ENCODE data around the gene TBC1D22A. TPM values are rescaled to one million over a fixed set of nuclear protein-coding genes. Genes with fewer than 3 reads are reported as not detected.

TBC1D22A gene
- total and polyA plus RNA-seq, 10 of the 15 experiments (the other 5 are each of a cell fraction or from before 2014, with no cell fraction given), result 0.63 to 44.7 (median 27.4) TPM

DNA sequence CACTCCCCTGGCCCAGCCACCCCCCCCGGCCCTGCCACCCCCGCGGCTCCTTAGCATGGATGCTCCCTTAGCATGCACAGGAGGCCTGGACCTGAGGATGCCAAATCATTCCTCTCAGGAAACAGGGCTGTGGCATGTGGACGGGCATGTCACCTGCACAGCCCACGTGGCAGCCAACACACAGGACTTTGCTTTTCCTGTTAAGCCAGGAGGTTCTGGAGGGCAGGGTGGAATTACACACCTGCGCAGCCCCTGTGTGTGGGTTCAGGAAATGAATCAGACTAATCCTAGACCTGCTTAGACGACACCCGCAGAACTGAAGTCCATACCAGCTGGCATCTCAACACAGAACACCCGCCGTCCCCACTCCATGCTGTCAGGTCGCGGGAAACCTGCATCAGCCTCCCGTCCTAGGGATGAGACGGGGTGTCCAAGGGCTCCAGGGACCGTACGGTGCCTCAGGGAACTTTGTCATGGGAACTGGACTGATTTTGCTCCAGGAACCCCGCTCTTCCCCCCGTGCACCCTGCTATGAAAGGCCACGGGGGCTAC is 34.6 kb upstream of the TBC1D22A start:
- WGBS (ENCODE audit: insufficient coverage, insufficient replicate concordance, low lambda C conversion rate, missing lambda C conversion rate), result 94% methylated on average over 16 of the region's 19 CpGs
- Histone ChIP-seq H3K9me3 (replicated peaks; ENCODE audit: control insufficient read depth, insufficient read depth, low read length) (no peaks in the 10 kb centered on the region), H3K9ac (ENCODE audit: control insufficient read depth, insufficient read depth, low read length) (no peak overlapping the region), H3K4me2 (ENCODE audit: control insufficient read depth, insufficient read depth) (no peak overlapping the region), H3K79me2 (ENCODE audit: control insufficient read depth, insufficient read depth, low read length) (peaks cover 13% of the 10 kb centered on the region), H3K36me3 (ENCODE audit: control insufficient read depth in 2 of 2, insufficient read depth in 2 of 2, low read length in 1 of 2) (peaks cover 3 to 13% of the 10 kb centered on the region in 2 experiments; a peak in 3 of 4 replicates), H4K20me1 (ENCODE audit: control insufficient read depth, insufficient read depth) (peaks cover 3% of the 10 kb centered on the region; the same call in 1 of the 2 replicates), H3K27ac (ENCODE audit: control insufficient read depth, insufficient read depth) (no peak overlapping the region), H3K4me1 (ENCODE audit: control insufficient read depth, insufficient read depth, low read length) (peaks cover 12% of the 10 kb centered on the region), H2AFZ (ENCODE audit: control insufficient read depth, low read depth, low read length) (no peak overlapping the region), H3K4me3 (no peak overlapping the region), H3K27me3 (replicated peaks in 1 of 2; ENCODE audit: control insufficient read depth in 2 of 2, insufficient read depth in 2 of 2, low read length in 1 of 2) (no peaks in the 10 kb centered on the region)
- intact Hi-C loops (cut with micrococcal nuclease; ENCODE audit: unreplicated experiment) (no loop called here), in situ Hi-C loops (cut with MboI) (no loop called here)
- ChIA-PET CTCF (interaction anchor here (0.6 to 1.6 kb wide), 2 partner anchors 31 to 32 kb away, joined by 3 to 5 read pairs; no protein-coding TSS in a partner anchor), RAD21 (ENCODE audit: unreplicated experiment) (no interaction called here), SMC1A (ENCODE audit: uncharacterized antibody, unreplicated experiment) (no interaction called here), POLR2A (no interaction called here)
- FAIRE-seq (no peak), DNase-seq (ENCODE audit: low read depth, low spot score) (no peak), ATAC-seq (no peak)
- TF ChIP-seq SPI1 (IDR thresholded peaks at IDR 0.05; ENCODE audit: borderline replicate concordance, insufficient read depth, low read depth, low read length) (no peak), RUNX3 (IDR thresholded peaks at IDR 0.05; ENCODE audit: low read length) (no peak), RBBP5 (conservative IDR thresholded peaks at IDR 0.05) (no peak), NFXL1 (IDR thresholded peaks at IDR 0.05; ENCODE audit: borderline replicate concordance) (no peak), PBX3 (IDR thresholded peaks at IDR 0.05; ENCODE audit: insufficient replicate concordance, low read depth, low read length) (no peak), HCFC1 (IDR thresholded peaks at IDR 0.05; ENCODE audit: low read length) (no peak), POLR2A (IDR thresholded peaks at IDR 0.05; ENCODE audit: low read depth, low read length) (no peak), MYC (IDR thresholded peaks at IDR 0.05; ENCODE audit: insufficient read depth, insufficient read length, insufficient replicate concordance, low read length, severe bottlenecking) (no peak), SUPT20H (IDR thresholded peaks at IDR 0.05; ENCODE audit: borderline replicate concordance, control insufficient read depth, low read depth, low read length) (no peak), JUND (IDR thresholded peaks at IDR 0.05; ENCODE audit: low read depth, low read length) (no peak), TARDBP (IDR thresholded peaks at IDR 0.05; ENCODE audit: borderline replicate concordance) (no peak), FOXK2 (IDR thresholded peaks at IDR 0.05) (no peak), SMC3 (IDR thresholded peaks at IDR 0.05; ENCODE audit: borderline replicate concordance, low read length) (no peak), RELA (IDR thresholded peaks at IDR 0.05; ENCODE audit: borderline replicate concordance, partially characterized antibody) (no peak), NFYA (IDR thresholded peaks at IDR 0.05; ENCODE audit: borderline replicate concordance, low read depth, low read length) (no peak), BCL11A (IDR thresholded peaks at IDR 0.05; ENCODE audit: low read depth, low read length) (no peak), E2F8 (IDR thresholded peaks at IDR 0.05; ENCODE audit: low read depth, partially characterized antibody) (no peak)
- TF ChIP-seq, protein P1, sequence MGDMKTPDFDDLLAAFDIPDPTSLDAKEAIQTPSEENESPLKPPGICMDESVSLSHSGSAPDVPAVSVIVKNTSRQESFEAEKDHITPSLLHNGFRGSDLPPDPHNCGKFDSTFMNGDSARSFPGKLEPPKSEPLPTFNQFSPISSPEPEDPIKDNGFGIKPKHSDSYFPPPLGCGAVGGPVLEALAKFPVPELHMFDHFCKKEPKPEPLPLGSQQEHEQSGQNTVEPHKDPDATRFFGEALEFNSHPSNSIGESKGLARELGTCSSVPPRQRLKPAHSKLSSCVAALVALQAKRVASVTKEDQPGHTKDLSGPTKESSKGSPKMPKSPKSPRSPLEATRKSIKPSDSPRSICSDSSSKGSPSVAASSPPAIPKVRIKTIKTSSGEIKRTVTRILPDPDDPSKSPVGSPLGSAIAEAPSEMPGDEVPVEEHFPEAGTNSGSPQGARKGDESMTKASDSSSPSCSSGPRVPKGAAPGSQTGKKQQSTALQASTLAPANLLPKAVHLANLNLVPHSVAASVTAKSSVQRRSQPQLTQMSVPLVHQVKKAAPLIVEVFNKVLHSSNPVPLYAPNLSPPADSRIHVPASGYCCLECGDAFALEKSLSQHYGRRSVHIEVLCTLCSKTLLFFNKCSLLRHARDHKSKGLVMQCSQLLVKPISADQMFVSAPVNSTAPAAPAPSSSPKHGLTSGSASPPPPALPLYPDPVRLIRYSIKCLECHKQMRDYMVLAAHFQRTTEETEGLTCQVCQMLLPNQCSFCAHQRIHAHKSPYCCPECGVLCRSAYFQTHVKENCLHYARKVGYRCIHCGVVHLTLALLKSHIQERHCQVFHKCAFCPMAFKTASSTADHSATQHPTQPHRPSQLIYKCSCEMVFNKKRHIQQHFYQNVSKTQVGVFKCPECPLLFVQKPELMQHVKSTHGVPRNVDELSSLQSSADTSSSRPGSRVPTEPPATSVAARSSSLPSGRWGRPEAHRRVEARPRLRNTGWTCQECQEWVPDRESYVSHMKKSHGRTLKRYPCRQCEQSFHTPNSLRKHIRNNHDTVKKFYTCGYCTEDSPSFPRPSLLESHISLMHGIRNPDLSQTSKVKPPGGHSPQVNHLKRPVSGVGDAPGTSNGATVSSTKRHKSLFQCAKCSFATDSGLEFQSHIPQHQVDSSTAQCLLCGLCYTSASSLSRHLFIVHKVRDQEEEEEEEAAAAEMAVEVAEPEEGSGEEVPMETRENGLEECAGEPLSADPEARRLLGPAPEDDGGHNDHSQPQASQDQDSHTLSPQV (IDR thresholded peaks at IDR 0.05), result no peak
- BruUV-seq (replicated peaks), result no TSS peak

All from GM12878 (cell line).